ENCODE results near the gene NXPH4. TPM values are rescaled to one million over a fixed set of nuclear protein-coding genes. Genes with fewer than 3 reads are reported as not detected.

The NXPH4 gene
- total RNA-seq, 1 donor from 2014 or later, result not detected

DNA sequence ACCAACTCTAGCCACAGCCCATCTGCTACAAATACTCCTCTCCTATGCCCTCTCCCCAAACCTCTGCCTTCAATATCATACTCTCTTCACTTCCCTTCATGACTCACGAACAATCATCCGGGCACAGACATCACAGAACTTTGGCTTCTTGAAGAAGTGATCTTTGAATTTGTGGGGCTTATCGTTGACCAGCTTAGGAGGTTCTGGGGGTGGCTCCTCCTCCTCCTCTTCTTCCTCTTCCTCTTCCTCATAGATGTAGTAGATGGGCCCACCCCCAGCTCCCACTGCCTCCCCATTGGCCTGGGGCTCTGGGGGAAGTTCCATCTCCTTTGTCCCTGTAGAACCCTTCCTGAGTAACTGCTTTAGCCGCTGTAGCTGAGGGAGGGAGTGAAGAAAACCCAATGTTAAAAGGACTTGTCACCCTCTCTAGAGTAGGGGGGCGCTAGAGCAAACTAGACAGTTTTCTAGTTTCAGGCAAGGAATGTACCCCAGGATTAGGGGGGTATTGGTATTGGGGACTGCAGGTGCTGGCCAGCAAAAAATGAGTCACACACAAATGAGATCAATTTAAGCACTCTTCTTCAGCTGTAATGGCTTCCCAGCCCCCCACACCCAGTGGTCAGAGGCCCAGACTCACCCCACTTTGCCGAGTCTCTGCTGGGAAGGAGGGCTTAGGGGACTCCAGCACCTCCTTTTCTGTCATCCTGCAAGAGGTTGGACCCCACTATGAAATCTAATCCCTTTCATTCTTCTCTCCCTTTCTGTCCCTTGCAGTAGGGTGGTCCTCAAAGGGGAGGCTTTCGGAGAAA lies 32.5 kb downstream of the NXPH4 start:
- DNase-seq (ENCODE audit: low spot score), result no peak
- Mint-ChIP-seq H3K4me1 (ENCODE audit: unreplicated experiment) (peaks cover 9% of the 10 kb centered on the region), H3K9me3 (ENCODE audit: unreplicated experiment) (no peaks in the 10 kb centered on the region), H3K27ac (ENCODE audit: unreplicated experiment) (no peak overlapping the region), H3K27me3 (ENCODE audit: unreplicated experiment) (peaks cover 8% of the 10 kb centered on the region), H3K4me3 (ENCODE audit: unreplicated experiment) (peak overlapping the region; percentile 33), H3K36me3 (ENCODE audit: low read depth, unreplicated experiment) (no peaks in the 10 kb centered on the region)
- TF ChIP-seq, protein P1, sequence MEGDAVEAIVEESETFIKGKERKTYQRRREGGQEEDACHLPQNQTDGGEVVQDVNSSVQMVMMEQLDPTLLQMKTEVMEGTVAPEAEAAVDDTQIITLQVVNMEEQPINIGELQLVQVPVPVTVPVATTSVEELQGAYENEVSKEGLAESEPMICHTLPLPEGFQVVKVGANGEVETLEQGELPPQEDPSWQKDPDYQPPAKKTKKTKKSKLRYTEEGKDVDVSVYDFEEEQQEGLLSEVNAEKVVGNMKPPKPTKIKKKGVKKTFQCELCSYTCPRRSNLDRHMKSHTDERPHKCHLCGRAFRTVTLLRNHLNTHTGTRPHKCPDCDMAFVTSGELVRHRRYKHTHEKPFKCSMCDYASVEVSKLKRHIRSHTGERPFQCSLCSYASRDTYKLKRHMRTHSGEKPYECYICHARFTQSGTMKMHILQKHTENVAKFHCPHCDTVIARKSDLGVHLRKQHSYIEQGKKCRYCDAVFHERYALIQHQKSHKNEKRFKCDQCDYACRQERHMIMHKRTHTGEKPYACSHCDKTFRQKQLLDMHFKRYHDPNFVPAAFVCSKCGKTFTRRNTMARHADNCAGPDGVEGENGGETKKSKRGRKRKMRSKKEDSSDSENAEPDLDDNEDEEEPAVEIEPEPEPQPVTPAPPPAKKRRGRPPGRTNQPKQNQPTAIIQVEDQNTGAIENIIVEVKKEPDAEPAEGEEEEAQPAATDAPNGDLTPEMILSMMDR (IDR thresholded peaks at IDR 0.05; ENCODE audit: unreplicated experiment), result no peak

DNA sequence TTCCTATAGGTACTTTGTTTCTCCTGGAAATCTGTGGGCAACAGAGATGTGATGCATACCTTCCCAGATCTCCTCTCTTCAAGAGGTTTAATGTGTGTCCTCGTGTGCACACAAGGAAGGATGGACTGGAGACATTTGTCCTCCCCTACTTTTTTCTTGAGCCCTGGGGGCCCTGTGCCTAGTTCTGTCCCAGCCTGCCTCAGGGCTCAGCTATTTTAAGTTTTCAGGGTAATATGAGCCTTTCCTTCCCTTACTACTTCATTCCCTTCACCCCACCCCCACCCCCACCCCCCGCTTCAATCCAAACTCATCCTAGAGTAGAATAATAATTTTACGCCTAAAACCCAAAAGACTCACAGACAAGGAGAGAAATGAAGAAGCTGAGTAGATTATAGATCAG lies 33.9 kb downstream of the NXPH4 start:
- TF ChIP-seq, protein P1 (IDR thresholded peaks at IDR 0.05; ENCODE audit: unreplicated experiment), result no peak
- no peak overlapping the region for H3K27ac Mint-ChIP-seq (ENCODE audit: unreplicated experiment)
- no peak for DNase-seq (ENCODE audit: low spot score)
- H3K4me3 Mint-ChIP-seq (ENCODE audit: unreplicated experiment), result no peak overlapping the region
- no peaks in the 10 kb centered on the region for H3K9me3 Mint-ChIP-seq (ENCODE audit: unreplicated experiment)
- no peaks in the 10 kb centered on the region for H3K36me3 Mint-ChIP-seq (ENCODE audit: low read depth, unreplicated experiment)
- H3K27me3 Mint-ChIP-seq (ENCODE audit: unreplicated experiment), result peaks cover 3% of the 10 kb centered on the region
- H3K4me1 Mint-ChIP-seq (ENCODE audit: unreplicated experiment), result peaks cover 14% of the 10 kb centered on the region

DNA sequence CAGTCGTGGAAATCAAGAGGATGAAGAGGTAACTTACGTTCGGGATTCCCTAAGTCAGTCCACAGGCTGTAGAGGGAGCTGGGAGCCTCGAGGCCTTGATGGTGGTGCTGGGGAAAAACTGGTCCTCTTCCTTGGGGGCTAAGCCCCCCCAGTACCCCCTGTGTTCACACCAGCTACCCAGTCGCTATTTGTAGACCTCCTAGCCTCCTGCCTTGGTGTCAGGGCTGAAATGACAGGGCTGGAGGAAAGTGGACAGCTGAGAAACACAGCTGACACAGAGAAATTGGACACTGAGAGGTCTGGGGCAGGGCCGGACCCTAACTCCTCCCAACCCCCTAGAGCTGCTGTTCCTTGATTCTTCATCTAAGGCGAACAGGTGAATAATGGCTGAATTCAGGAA lies 34.4 kb downstream of the NXPH4 start, which contains the start of gene STAC3:
Gene STAC3, minus strand, starts transcription at position 232 of the 400 bp plus-strand sequence. CDS start 1,551 bp downstream, outside the sequence.
- peaks cover 3% of the 10 kb centered on the region for H3K27me3 Mint-ChIP-seq (ENCODE audit: unreplicated experiment)
- no peak for DNase-seq (ENCODE audit: low spot score)
- no peak within 1 kb of the TSS for H3K27ac Mint-ChIP-seq (ENCODE audit: unreplicated experiment)
- peaks cover 17% of the 10 kb centered on the region for H3K4me1 Mint-ChIP-seq (ENCODE audit: unreplicated experiment)
- H3K9me3 Mint-ChIP-seq (ENCODE audit: unreplicated experiment), result no peaks in the 10 kb centered on the region
- H3K36me3 Mint-ChIP-seq (ENCODE audit: low read depth, unreplicated experiment), result peaks cover 3% of the 10 kb centered on the region
- H3K4me3 Mint-ChIP-seq (ENCODE audit: unreplicated experiment), result no peak within 1 kb of the TSS
- TF ChIP-seq, protein P1 (IDR thresholded peaks at IDR 0.05; ENCODE audit: unreplicated experiment), result no peak

DNA sequence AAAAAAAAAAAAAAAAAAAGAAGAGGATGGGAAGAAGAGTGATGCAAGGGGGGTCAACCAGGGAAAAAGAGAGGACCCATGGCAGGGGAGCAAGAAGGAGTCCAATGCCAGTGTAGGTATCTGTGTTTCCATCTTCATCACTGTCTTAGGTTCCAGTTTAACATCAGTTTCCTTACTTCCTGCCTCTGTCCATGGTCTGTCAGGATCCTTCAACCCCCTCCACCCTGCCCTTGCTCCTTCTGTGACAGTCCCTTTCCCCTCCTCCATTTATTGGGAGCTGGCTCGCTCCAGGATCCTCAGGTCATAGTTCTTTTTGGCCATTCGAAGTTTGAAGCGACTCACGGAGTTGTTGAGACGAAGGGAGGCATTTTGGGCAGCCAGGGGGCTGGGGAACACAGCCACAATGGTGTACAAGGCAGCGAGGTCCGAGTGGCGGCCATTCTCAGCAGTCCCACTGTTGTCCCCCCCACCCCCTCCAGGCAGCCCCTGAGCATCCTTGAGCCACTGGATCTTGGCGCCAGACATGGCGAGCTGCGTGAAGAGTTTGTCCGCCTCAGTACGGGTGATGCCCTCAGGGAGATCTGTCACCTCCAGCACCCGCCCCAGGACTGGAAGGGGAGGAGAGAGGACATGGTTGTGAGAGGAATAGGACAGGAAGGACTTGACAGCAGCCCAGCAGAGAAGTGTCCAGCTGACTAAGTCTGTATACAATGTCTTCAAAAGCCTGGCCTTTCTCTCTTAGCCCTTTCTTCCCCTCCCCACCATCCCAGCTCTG lies 38.1 kb downstream of the NXPH4 start:
- no peak for DNase-seq (ENCODE audit: low spot score)
- Mint-ChIP-seq H3K27ac (ENCODE audit: unreplicated experiment) (no peak overlapping the region), H3K36me3 (ENCODE audit: low read depth, unreplicated experiment) (peaks cover 9% of the 10 kb centered on the region), H3K4me3 (ENCODE audit: unreplicated experiment) (no peak overlapping the region), H3K9me3 (ENCODE audit: unreplicated experiment) (no peaks in the 10 kb centered on the region), H3K4me1 (ENCODE audit: unreplicated experiment) (peaks cover 17% of the 10 kb centered on the region), H3K27me3 (ENCODE audit: unreplicated experiment) (peaks cover 3% of the 10 kb centered on the region)
- TF ChIP-seq, protein P1 (IDR thresholded peaks at IDR 0.05; ENCODE audit: unreplicated experiment), result no peak

Measured in endothelial cell (in vitro differentiated cells).